OCI-LY7 (cell line): ENCODE measurements around the gene FMNL3. TPM values are rescaled to one million over a fixed set of nuclear protein-coding genes. Genes with fewer than 3 reads are reported as not detected.

ENCODE experiments used
- BruUV-seq: library from RNA; stranded (reverse); fragments of 400-500 nt; replicated peaks from 2 replicates; lab custom pipeline; 2021; lab: Mats Ljungman, UMichigan
- CTCF ChIA-PET: fragments of 300-600 bp; sonication (Branson Sonifier 250); formaldehyde crosslinking; loops from one replicate; lab custom pipeline; 2022; ENCODE audit warnings: antibody characterized with exemption; ENCODE audit not compliant: unreplicated experiment; lab: Charles Lee
- POLR2A ChIA-PET: fragments of 300-600 bp; sonication (Branson Sonifier 250); formaldehyde crosslinking; loops from one replicate; lab custom pipeline; 2022; ENCODE audit warnings: antibody characterized with exemption; lab: Charles Lee
- DNase-seq: peaks from one replicate; pipeline ENCODE4 v3.0.0-alpha.2; 2015; ENCODE audit warnings: low spot score
- H2AFZ ChIP-seq: fragments of 200-600 bp; sonication (generic), shearing (Covaris generic); 2 replicates; pipeline ENCODE4 v1.6.1; 2014; ENCODE audit warnings: mild to moderate bottlenecking, antibody characterized with exemption, low read length, moderate library complexity
- H3K27ac ChIP-seq: fragments of 200-600 bp; sonication (generic); 2 replicates; pipeline ENCODE4 v1.5.1; 2014; ENCODE audit warnings: mixed run types, low read depth, mild to moderate bottlenecking, moderate library complexity, low read length, inconsistent platforms; ENCODE audit not compliant: poor library complexity, severe bottlenecking
- H3K36me3 ChIP-seq: fragments of 200-600 bp; sonication (generic); 2 replicates; pipeline ENCODE4 v1.6.1; 2014; ENCODE audit warnings: mild to moderate bottlenecking, antibody characterized with exemption, low read length, moderate library complexity, mixed read lengths; ENCODE audit not compliant: insufficient read depth
- H3K4me1 ChIP-seq: fragments of 200-600 bp; sonication (generic); 2 replicates; pipeline ENCODE4 v1.5.1; 2014; ENCODE audit warnings: mild to moderate bottlenecking, low read length; ENCODE audit not compliant: insufficient read depth, poor library complexity, severe bottlenecking
- H3K4me2 ChIP-seq: fragments of 200-600 bp; sonication (generic); 2 replicates; pipeline ENCODE4 v1.6.1; 2014; ENCODE audit warnings: mild to moderate bottlenecking, low read length
- H3K4me3 ChIP-seq: fragments of 200-600 bp; sonication (generic); 2 replicates; pipeline ENCODE4 v1.5.1; 2014; ENCODE audit warnings: mild to moderate bottlenecking, low read depth, low read length; ENCODE audit not compliant: poor library complexity, severe bottlenecking
- H3K79me2 ChIP-seq: fragments of 200-600 bp; sonication (generic); 2 replicates; pipeline ENCODE4 v1.6.1; 2016; ENCODE audit warnings: low read depth, mild to moderate bottlenecking, low read length, moderate library complexity, mixed read lengths; ENCODE audit not compliant: insufficient read depth
- H3K9me2 ChIP-seq: fragments of 200-600 bp; sonication (generic); 2 replicates; pipeline ENCODE4 v1.6.1; 2016; ENCODE audit warnings: mild to moderate bottlenecking, low read length, mixed read lengths; ENCODE audit not compliant: insufficient read depth
- H3K9me3 ChIP-seq: fragments of 200-600 bp; sonication (generic); 2 replicates; pipeline ENCODE4 v1.6.1; 2014; ENCODE audit warnings: mild to moderate bottlenecking, mixed run types, low read length, mixed read lengths
- H4K20me1 ChIP-seq: fragments of 200-600 bp; sonication (generic); 2 replicates; pipeline ENCODE4 v1.6.1; 2014; ENCODE audit warnings: mild to moderate bottlenecking, antibody characterized with exemption, low read length, moderate library complexity, mixed read lengths; ENCODE audit not compliant: insufficient read depth
- EZH2phosphoT487 ChIP-seq: fragments of 200-600 bp; sonication (generic); IDR thresholded peaks from 2 replicates; pipeline ENCODE4 v1.6.1; 2018; ENCODE audit warnings: low read depth, borderline replicate concordance, mild to moderate bottlenecking, mixed run types, antibody characterized with exemption, low read length, moderate library complexity, mixed read lengths
- intact Hi-C: fragments of 100-400 bp; cut with micrococcal nuclease; formaldehyde crosslinking; loops from one replicate; pipeline ENCODE4 v1.10.0; 2022; ENCODE audit not compliant: unreplicated experiment
- total RNA-seq, 2 experiments: library from RNA; depleted of rRNA in 1 of 2; stranded (reverse); fragments of >200 nt in 1 of 2; shearing (Covaris generic) in 1 of 2; gene quantifications; 2 replicates each; pipeline ENCODE4 v1.2.3, GENCODE V29; 2014 to 2022
- TF ChIP-seq, protein P1 (sequence below): fragments of 200-600 bp; sonication (generic); conservative IDR thresholded peaks from 2 replicates; pipeline ENCODE4 v1.5.1; 2014; ENCODE audit warnings: mild to moderate bottlenecking, antibody characterized with exemption, low read length, moderate library complexity, mixed read lengths

FMNL3 gene
- total RNA-seq, 2 experiments from 2014 or later = 13.8 to 28.7 TPM

DNA sequence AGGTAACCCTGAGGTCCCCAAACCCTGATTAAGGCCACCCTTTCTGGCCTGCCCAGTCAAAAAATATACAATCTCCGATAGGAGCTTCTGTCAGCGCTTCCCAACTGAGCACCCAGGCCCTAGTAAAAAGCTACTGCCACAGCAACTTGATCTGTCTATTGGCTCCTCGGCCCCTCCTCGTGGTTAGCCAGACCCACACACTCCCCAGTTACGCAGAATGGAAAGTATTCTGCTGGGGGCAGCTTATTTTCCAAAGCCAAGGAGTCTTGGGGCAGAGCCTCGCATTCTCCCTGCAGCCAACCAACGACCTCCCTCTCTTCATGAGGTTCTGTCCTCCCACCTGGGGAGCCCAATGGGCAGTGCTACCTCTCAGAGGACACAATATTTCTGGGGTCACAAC lies 32.1 kb downstream of the FMNL3 start:
- H3K27ac ChIP-seq = no peak overlapping the region
- BruUV-seq = no TSS peak

DNA sequence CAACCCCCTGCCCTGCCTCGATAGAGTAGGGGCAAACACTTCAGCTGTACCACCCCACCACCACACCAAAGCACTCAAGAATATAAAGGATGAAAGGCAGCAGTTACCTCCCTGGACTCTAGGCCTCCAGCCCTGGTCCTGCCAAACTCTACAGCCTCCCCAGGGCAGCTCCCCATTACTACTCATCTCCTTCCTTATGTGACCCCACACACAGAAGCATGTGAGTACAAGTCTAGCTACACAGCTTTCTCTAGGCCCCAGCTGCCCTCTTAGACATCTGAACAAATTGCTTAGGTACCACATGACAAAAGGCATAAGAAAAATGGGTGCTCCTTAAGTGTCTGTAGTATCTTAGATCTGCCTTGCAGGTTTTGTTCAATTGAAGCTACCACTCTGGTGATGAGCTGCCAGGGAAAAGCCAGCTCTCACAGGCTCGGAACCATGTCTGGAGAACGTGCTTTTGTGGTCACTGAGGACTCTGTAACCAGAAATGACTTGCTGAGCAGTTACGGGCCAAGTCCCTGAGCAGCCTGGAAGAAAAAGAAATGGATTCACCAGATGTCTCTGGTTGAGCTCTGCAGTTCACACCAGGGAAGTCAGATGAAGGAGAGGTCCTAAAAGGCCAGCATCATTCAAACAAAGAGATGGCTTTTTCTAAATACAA lies 32.8 kb downstream of the FMNL3 start:
- no peak for TF ChIP-seq EZH2phosphoT487
- TF ChIP-seq, protein P1, sequence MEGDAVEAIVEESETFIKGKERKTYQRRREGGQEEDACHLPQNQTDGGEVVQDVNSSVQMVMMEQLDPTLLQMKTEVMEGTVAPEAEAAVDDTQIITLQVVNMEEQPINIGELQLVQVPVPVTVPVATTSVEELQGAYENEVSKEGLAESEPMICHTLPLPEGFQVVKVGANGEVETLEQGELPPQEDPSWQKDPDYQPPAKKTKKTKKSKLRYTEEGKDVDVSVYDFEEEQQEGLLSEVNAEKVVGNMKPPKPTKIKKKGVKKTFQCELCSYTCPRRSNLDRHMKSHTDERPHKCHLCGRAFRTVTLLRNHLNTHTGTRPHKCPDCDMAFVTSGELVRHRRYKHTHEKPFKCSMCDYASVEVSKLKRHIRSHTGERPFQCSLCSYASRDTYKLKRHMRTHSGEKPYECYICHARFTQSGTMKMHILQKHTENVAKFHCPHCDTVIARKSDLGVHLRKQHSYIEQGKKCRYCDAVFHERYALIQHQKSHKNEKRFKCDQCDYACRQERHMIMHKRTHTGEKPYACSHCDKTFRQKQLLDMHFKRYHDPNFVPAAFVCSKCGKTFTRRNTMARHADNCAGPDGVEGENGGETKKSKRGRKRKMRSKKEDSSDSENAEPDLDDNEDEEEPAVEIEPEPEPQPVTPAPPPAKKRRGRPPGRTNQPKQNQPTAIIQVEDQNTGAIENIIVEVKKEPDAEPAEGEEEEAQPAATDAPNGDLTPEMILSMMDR = no peak
- DNase-seq = no peak
- Histone ChIP-seq H3K9me3 (no peaks in the 10 kb centered on the region), H3K27ac (no peak overlapping the region), H2AFZ (no peak overlapping the region), H4K20me1 (no peaks in the 10 kb centered on the region), H3K4me2 (no peak overlapping the region), H3K79me2 (peaks cover 4% of the 10 kb centered on the region; the same call in 1 of the 2 replicates), H3K4me1 (peaks cover 52% of the 10 kb centered on the region), H3K9me2 (no peaks in the 10 kb centered on the region), H3K36me3 (no peaks in the 10 kb centered on the region), H3K4me3 (no peak overlapping the region)
- no TSS peak for BruUV-seq
- CTCF ChIA-PET = interaction anchor here (2.1 kb wide), 1 partner anchor 15 kb away, joined by 5 read pairs; no protein-coding TSS in a partner anchor
- POLR2A ChIA-PET = interaction anchor here (0.5 to 4.6 kb wide), 6 partner anchors 10 to 35 kb away, joined by 3 to 28 read pairs (median 6); no protein-coding TSS in a partner anchor
- intact Hi-C loops = no loop called here

More for the DNA sequence above, 32.1 kb downstream of the FMNL3 start:
- H3K9me3 ChIP-seq = no peaks in the 10 kb centered on the region
- intact Hi-C loops = no loop called here
- DNase-seq = no peak
- no peak overlapping the region for H3K4me3 ChIP-seq
- H4K20me1 ChIP-seq = no peaks in the 10 kb centered on the region
- no peak overlapping the region for H2AFZ ChIP-seq
- H3K4me2 ChIP-seq = no peak overlapping the region
- H3K79me2 ChIP-seq = peaks cover 4% of the 10 kb centered on the region; the same call in 1 of the 2 replicates
- ChIA-PET POLR2A (interaction anchor here (0.5 to 4.6 kb wide), 9 partner anchors 9 to 35 kb away, joined by 3 to 28 read pairs (median 6); no protein-coding TSS in a partner anchor), CTCF (no interaction called here)
- H3K36me3 ChIP-seq = no peaks in the 10 kb centered on the region
- H3K4me1 ChIP-seq = peaks cover 45% of the 10 kb centered on the region
- TF ChIP-seq EZH2phosphoT487 = no peak
- TF ChIP-seq, protein P1 = no peak
- H3K9me2 ChIP-seq = no peaks in the 10 kb centered on the region
